BJ (cell line): ENCODE results near the gene L1CAM. TPM values are rescaled to one million over a fixed set of nuclear protein-coding genes. Genes with fewer than 3 reads are reported as not detected.

Source experiments
- CTCF ChIA-PET: fragments of 350-600 bp; formaldehyde crosslinking; extraction: SDS; loops from one replicate; lab custom pipeline; 2021; ENCODE audit warnings: antibody characterized with exemption, inconsistent platforms; lab: Yijun Ruan, JAX
- POLR2A ChIA-PET: fragments of 300-600 bp; sonication (Branson Sonifier 250); formaldehyde crosslinking; extraction: SDS; loops from one replicate; lab custom pipeline; 2021; ENCODE audit warnings: antibody characterized with exemption; lab: Charles Lee
- DNase-seq: peaks from one replicate; pipeline ENCODE4 v3.0.0-alpha.2; 2011; ENCODE audit warnings: low read depth
- H3K27me3 ChIP-seq: 2 replicates; pipeline ENCODE4 v1.6.0; 2011; ENCODE audit warnings: low read length; ENCODE audit not compliant: control insufficient read depth, insufficient read depth
- H3K36me3 ChIP-seq: 2 replicates; pipeline ENCODE4 v1.5.1; 2011; ENCODE audit warnings: low read length; ENCODE audit not compliant: control insufficient read depth, insufficient read depth
- H3K4me3 ChIP-seq: 2 replicates; pipeline ENCODE4 v1.5.1; 2011; ENCODE audit warnings: low read depth, mild to moderate bottlenecking, control low read depth, low read length
- CTCF ChIP-seq: IDR thresholded peaks from 2 replicates; pipeline ENCODE4 v1.5.1; 2011; ENCODE audit warnings: low read depth, mild to moderate bottlenecking, control low read depth, inconsistent platforms, low read length, moderate library complexity; ENCODE audit not compliant: insufficient read depth
- polyA plus RNA-seq: library from polyadenylated mRNA; depleted of rRNA; stranded (reverse); fragments of >200 nt; gene quantifications from 2 replicates; pipeline ENCODE4 v1.2.3, GENCODE V29; 2011

Gene L1CAM
- polyA plus RNA-seq, 1 experiment, result 62.0 TPM

DNA sequence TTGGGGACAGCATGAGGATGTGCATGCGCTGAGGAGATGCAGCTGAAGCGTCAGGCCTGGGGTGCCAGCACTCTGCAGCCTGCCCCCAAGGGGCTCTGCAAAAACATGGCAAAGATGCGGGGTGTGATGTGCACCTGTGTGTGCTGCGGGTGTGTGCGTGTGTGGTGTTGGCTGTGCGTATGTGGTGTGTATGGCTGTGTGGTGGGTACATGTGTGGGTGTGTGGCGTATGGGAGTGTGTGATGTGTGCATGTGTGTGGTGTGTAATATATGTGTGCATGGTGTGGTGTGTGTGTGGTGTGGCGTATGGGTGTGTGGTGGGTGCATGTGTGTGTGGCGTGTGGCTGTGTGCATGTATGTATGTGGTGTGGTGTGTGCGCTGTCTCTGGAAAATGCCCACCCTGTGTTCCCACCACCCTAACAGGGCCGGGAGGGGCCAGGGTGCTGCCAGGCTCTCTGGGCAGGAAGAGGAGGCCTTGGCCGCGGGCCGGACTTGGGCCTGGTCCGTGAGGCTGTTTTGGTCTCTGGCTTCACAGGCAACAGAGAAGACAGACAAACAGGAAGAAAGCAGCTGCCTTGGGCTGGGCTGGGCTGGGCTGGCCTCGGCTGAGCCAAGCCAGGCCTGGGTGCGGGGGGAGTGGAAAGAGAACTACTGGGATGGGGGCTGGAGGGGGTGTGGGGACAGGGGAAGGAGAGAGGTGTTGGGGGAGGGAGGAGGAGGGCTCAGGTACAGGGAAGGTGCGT, 17.4 kb upstream of the L1CAM start:
- ChIA-PET CTCF (no interaction called here), POLR2A (no interaction called here)
- H3K36me3 ChIP-seq, result no peaks in the 10 kb centered on the region
- no peak for DNase-seq
- H3K27me3 ChIP-seq, result no peaks in the 10 kb centered on the region
- no peak overlapping the region for H3K4me3 ChIP-seq
- no peak for TF ChIP-seq CTCF

GRCh38 chrX:153902385-153902784, 16.4 kb upstream of the L1CAM start:
- TF ChIP-seq CTCF, result no peak
- no peak overlapping the region for H3K4me3 ChIP-seq
- POLR2A ChIA-PET, result no interaction called here
- H3K27me3 ChIP-seq, result no peaks in the 10 kb centered on the region
- DNase-seq, result no peak
- CTCF ChIA-PET, result no interaction called here
- H3K36me3 ChIP-seq, result no peaks in the 10 kb centered on the region

- no peak for TF ChIP-seq CTCF
- no peak overlapping the region for H3K4me3 ChIP-seq
- ChIA-PET CTCF (no interaction called here), POLR2A (no interaction called here)
- no peak for DNase-seq
- H3K27me3 ChIP-seq, result no peaks in the 10 kb centered on the region
- no peaks in the 10 kb centered on the region for H3K36me3 ChIP-seq
Measured at GRCh38 chrX:153901753-153902140, 15.8 kb upstream of the L1CAM start.

- CTCF ChIA-PET, result interaction anchor here (0.7 to 1.1 kb wide), 3 partner anchors 13 to 22 kb away, joined by 4 to 6 read pairs (median 4); no protein-coding TSS in a partner anchor
- no peaks in the 10 kb centered on the region for H3K27me3 ChIP-seq
- POLR2A ChIA-PET, result no interaction called here
- TF ChIP-seq CTCF, result no peak
- DNase-seq, result peak; percentile 80
- H3K4me3 ChIP-seq, result no peak overlapping the region
- H3K36me3 ChIP-seq, result no peaks in the 10 kb centered on the region
Measured at GRCh38 chrX:153900831-153901752, 15.1 kb upstream of the L1CAM start.

DNA sequence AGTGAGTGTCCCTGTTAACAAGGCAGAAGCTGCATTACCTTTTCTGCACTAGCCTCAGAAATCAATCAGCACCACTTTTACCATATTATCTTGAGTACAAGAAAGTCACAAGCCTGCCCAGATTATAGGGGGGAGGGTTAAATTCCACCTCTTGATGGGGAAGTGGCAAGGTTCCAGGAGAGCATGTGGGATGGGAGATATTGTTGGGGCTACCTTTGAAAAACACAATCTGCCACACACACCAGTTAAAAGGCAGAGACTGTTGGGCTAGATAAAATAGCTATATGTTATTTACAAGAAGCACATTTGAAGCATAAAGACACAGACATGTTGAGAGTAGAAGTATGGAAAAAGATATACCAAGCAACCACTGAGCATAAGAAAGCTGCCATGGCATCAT, 11.9 kb upstream of the L1CAM start:
- POLR2A ChIA-PET, result no interaction called here
- CTCF ChIA-PET, result no interaction called here
- TF ChIP-seq CTCF, result no peak
- Histone ChIP-seq H3K36me3 (no peaks in the 10 kb centered on the region), H3K27me3 (no peaks in the 10 kb centered on the region), H3K4me3 (no peak overlapping the region)
- DNase-seq, result no peak
